Nephron (organoid): ENCODE data around the gene NPTXR.

ENCODE experiments used
- H3K27ac Mint-ChIP-seq, 3 experiments: 2 replicates each; pipeline ENCODE4 v1.8.0; 2020; ENCODE audit warnings: mixed read lengths in 3 of 3, mild to moderate bottlenecking in 2 of 3, moderate library complexity in 1 of 3
- H3K27me3 Mint-ChIP-seq: 2 replicates; pipeline ENCODE4 v1.8.0; 2021; ENCODE audit warnings: low read depth, mild to moderate bottlenecking, moderate library complexity, mixed read lengths
- H3K36me3 Mint-ChIP-seq: 2 replicates; pipeline ENCODE4 v1.8.0; 2020; ENCODE audit warnings: low read depth, mixed read lengths
- H3K4me1 Mint-ChIP-seq: 2 replicates; pipeline ENCODE4 v1.8.0; 2020; ENCODE audit warnings: mixed read lengths
- H3K4me3 Mint-ChIP-seq, 3 experiments: 2 replicates each; pipeline ENCODE4 v1.8.0; 2020; ENCODE audit warnings: mild to moderate bottlenecking in 3 of 3, mixed read lengths in 3 of 3, moderate library complexity in 2 of 3
- H3K9me3 Mint-ChIP-seq: 2 replicates; pipeline ENCODE4 v1.8.0; 2020; ENCODE audit warnings: mixed read lengths
- CTCF ChIP-seq, 3 experiments: fragments of 200-600 bp; sonication (generic); IDR thresholded peaks; one replicate each; pipeline ENCODE4 v1.5.0; 2021; ENCODE audit warnings: antibody characterized with exemption in 3 of 3; ENCODE audit not compliant: unreplicated experiment in 3 of 3

Gene NPTXR

GRCh38 chr22:38845004-38845740 is 1.3 kb upstream of the NPTXR start:
- H3K4me3 Mint-ChIP-seq = peak overlapping the region; percentile 72 to 84 (median 80)
- no peaks in the 10 kb centered on the region for H3K36me3 Mint-ChIP-seq
- peaks cover 19% of the 10 kb centered on the region for H3K4me1 Mint-ChIP-seq
- peak overlapping the region in 1 of 3 experiments; percentile 44 for H3K27ac Mint-ChIP-seq
- H3K27me3 Mint-ChIP-seq = peaks cover 76% of the 10 kb centered on the region
- TF ChIP-seq CTCF (IDR thresholded peaks at IDR 0.05; ENCODE audit: unreplicated experiment in 3 of 3) = no peak
- no peaks in the 10 kb centered on the region for H3K9me3 Mint-ChIP-seq

- H3K4me1 Mint-ChIP-seq = peaks cover 23% of the 10 kb centered on the region
- H3K27ac Mint-ChIP-seq = no peak overlapping the region
- H3K4me3 Mint-ChIP-seq = peak overlapping the region; percentile 72 to 84 (median 80)
- H3K36me3 Mint-ChIP-seq = no peaks in the 10 kb centered on the region
- H3K27me3 Mint-ChIP-seq = peaks cover 80% of the 10 kb centered on the region
- H3K9me3 Mint-ChIP-seq = no peaks in the 10 kb centered on the region
- no peak for TF ChIP-seq CTCF (IDR thresholded peaks at IDR 0.05; ENCODE audit: unreplicated experiment in 3 of 3)
These were observed 631 bp upstream of the NPTXR start for GRCh38 chr22:38844315-38845003.

GRCh38 chr22:38843201-38843656 is 599 bp downstream of the NPTXR start:
- peaks cover 23% of the 10 kb centered on the region for H3K4me1 Mint-ChIP-seq
- H3K36me3 Mint-ChIP-seq = no peaks in the 10 kb centered on the region
- no peaks in the 10 kb centered on the region for H3K9me3 Mint-ChIP-seq
- peak; percentile 32 to 41 (median 34) for TF ChIP-seq CTCF (IDR thresholded peaks at IDR 0.05; ENCODE audit: unreplicated experiment in 3 of 3)
- peaks cover 69% of the 10 kb centered on the region for H3K27me3 Mint-ChIP-seq
- no peak overlapping the region for H3K27ac Mint-ChIP-seq
- H3K4me3 Mint-ChIP-seq = no peak overlapping the region

GRCh38 chr22:38842512-38843200 is 1.2 kb downstream of the NPTXR start:
- peaks cover 68% of the 10 kb centered on the region for H3K27me3 Mint-ChIP-seq
- TF ChIP-seq CTCF (IDR thresholded peaks at IDR 0.05; ENCODE audit: unreplicated experiment in 3 of 3) = no peak
- peaks cover 23% of the 10 kb centered on the region for H3K4me1 Mint-ChIP-seq
- H3K36me3 Mint-ChIP-seq = no peaks in the 10 kb centered on the region
- H3K9me3 Mint-ChIP-seq = no peaks in the 10 kb centered on the region
- H3K4me3 Mint-ChIP-seq = peak overlapping the region; percentile 79 to 91 (median 84)
- H3K27ac Mint-ChIP-seq = peak overlapping the region in 1 of 3 experiments; percentile 48

GRCh38 chr22:38841635-38842034 is 2.2 kb downstream of the NPTXR start:
- Mint-ChIP-seq H3K27ac (no peak overlapping the region), H3K27me3 (peaks cover 63% of the 10 kb centered on the region), H3K4me1 (peaks cover 22% of the 10 kb centered on the region), H3K9me3 (no peaks in the 10 kb centered on the region), H3K36me3 (no peaks in the 10 kb centered on the region), H3K4me3 (peak overlapping the region; percentile 79 to 91 (median 84))
- no peak for TF ChIP-seq CTCF (IDR thresholded peaks at IDR 0.05; ENCODE audit: unreplicated experiment in 3 of 3)
